Measurements from ENCODE around the gene STAG1. TPM values are rescaled to one million over a fixed set of nuclear protein-coding genes. Genes with fewer than 3 reads are reported as not detected.
"Not testable (repeated sequence)": the region's sequence is repeated elsewhere in the genome, so short reads cannot be mapped to it uniquely, and the experiment has no call there.

STAG1 gene
- total and polyA plus RNA-seq, 2 donors (not counting 1 experiment from before 2014, with no cell fraction given) = 23.2 to 38.6 TPM

- no peaks in the 10 kb centered on the region for H3K9me3 ChIP-seq (ENCODE audit: control insufficient read depth, insufficient read depth, low read depth, low read length)
- no peaks in the 10 kb centered on the region for H3K4me1 ChIP-seq (ENCODE audit: control insufficient read depth, extremely low read depth, insufficient read depth, low read length)
- TF ChIP-seq CTCF (conservative IDR thresholded peaks at IDR 0.05 in 1 of 2, IDR thresholded peaks at IDR 0.05 in 1 of 2; ENCODE audit: low read depth in 1 of 2, low read length in 2 of 2) (no peak), EZH2 (IDR thresholded peaks at IDR 0.05; ENCODE audit: low read length, missing control alignments) (no peak)
- DNase-seq (ENCODE audit: low read depth in 2 of 2) = no peak
- no peaks in the 10 kb centered on the region for H4K20me1 ChIP-seq (ENCODE audit: control insufficient read depth, extremely low read depth, insufficient read depth, low read length)
- no peaks in the 10 kb centered on the region for H3K36me3 ChIP-seq (ENCODE audit: control insufficient read depth, insufficient read depth, low read length)
- no peak overlapping the region for H3K27ac ChIP-seq (ENCODE audit: insufficient read depth, low read length)
- no peak overlapping the region for H3K4me2 ChIP-seq (ENCODE audit: extremely low read depth, insufficient read depth, low read length)
- H3K27me3 ChIP-seq (ENCODE audit: control insufficient read depth, insufficient read depth, low read length) = no peaks in the 10 kb centered on the region
- H2AFZ ChIP-seq (ENCODE audit: low read length) = no peak overlapping the region
- no peak overlapping the region for H3K4me3 ChIP-seq (replicated peaks in 1 of 4; ENCODE audit: control extremely low read depth in 1 of 4, insufficient read depth in 1 of 4, low read depth in 3 of 4, low read length in 4 of 4)
- peaks cover 45% of the 10 kb centered on the region for H3K79me2 ChIP-seq (ENCODE audit: control insufficient read depth, insufficient read depth, low read length)
- no peak overlapping the region for H3K9ac ChIP-seq (ENCODE audit: insufficient read depth, low read length)
Measured at GRCh38 chr3:136716629-136717028, 35.5 kb downstream of the STAG1 start.

- no peak overlapping the region for H3K9ac ChIP-seq (ENCODE audit: insufficient read depth, low read length)
- H4K20me1 ChIP-seq (ENCODE audit: control insufficient read depth, extremely low read depth, insufficient read depth, low read length) = no peaks in the 10 kb centered on the region
- H2AFZ ChIP-seq (ENCODE audit: low read length) = no peak overlapping the region
- no peak for DNase-seq (ENCODE audit: low read depth in 2 of 2)
- H3K4me1 ChIP-seq (ENCODE audit: control insufficient read depth, extremely low read depth, insufficient read depth, low read length) = no peaks in the 10 kb centered on the region
- H3K36me3 ChIP-seq (ENCODE audit: control insufficient read depth, insufficient read depth, low read length) = no peaks in the 10 kb centered on the region
- H3K4me3 ChIP-seq (replicated peaks in 1 of 4; ENCODE audit: control extremely low read depth in 1 of 4, insufficient read depth in 1 of 4, low read depth in 3 of 4, low read length in 4 of 4) = no peak overlapping the region
- no peak for TF ChIP-seq EZH2 (IDR thresholded peaks at IDR 0.05; ENCODE audit: low read length, missing control alignments)
- TF ChIP-seq CTCF (conservative IDR thresholded peaks at IDR 0.05 in 1 of 2, IDR thresholded peaks at IDR 0.05 in 1 of 2; ENCODE audit: low read depth in 1 of 2, low read length in 2 of 2) = no peak
- peaks cover 56% of the 10 kb centered on the region for H3K79me2 ChIP-seq (ENCODE audit: control insufficient read depth, insufficient read depth, low read length)
- H3K4me2 ChIP-seq (ENCODE audit: extremely low read depth, insufficient read depth, low read length) = no peak overlapping the region
- H3K27ac ChIP-seq (ENCODE audit: insufficient read depth, low read length) = no peak overlapping the region
- no peaks in the 10 kb centered on the region for H3K27me3 ChIP-seq (ENCODE audit: control insufficient read depth, insufficient read depth, low read length)
- no peaks in the 10 kb centered on the region for H3K9me3 ChIP-seq (ENCODE audit: control insufficient read depth, insufficient read depth, low read depth, low read length)
Measured at GRCh38 chr3:136714020-136714419, 38.2 kb downstream of the STAG1 start.

GRCh38 chr3:136712941-136713340, 39.2 kb downstream of the STAG1 start:
- Histone ChIP-seq H3K4me2 (ENCODE audit: extremely low read depth, insufficient read depth, low read length) (no peak overlapping the region), H3K36me3 (ENCODE audit: control insufficient read depth, insufficient read depth, low read length) (no peaks in the 10 kb centered on the region), H3K9ac (ENCODE audit: insufficient read depth, low read length) (no peak overlapping the region), H3K4me1 (ENCODE audit: control insufficient read depth, extremely low read depth, insufficient read depth, low read length) (no peaks in the 10 kb centered on the region), H3K27me3 (ENCODE audit: control insufficient read depth, insufficient read depth, low read length) (no peaks in the 10 kb centered on the region), H3K79me2 (ENCODE audit: control insufficient read depth, insufficient read depth, low read length) (peaks cover 57% of the 10 kb centered on the region), H3K9me3 (ENCODE audit: control insufficient read depth, insufficient read depth, low read depth, low read length) (no peaks in the 10 kb centered on the region), H2AFZ (ENCODE audit: low read length) (no peak overlapping the region), H4K20me1 (ENCODE audit: control insufficient read depth, extremely low read depth, insufficient read depth, low read length) (no peaks in the 10 kb centered on the region), H3K27ac (ENCODE audit: insufficient read depth, low read length) (no peak overlapping the region), H3K4me3 (replicated peaks in 1 of 4; ENCODE audit: control extremely low read depth in 1 of 4, insufficient read depth in 1 of 4, low read depth in 3 of 4, low read length in 4 of 4) (no peak overlapping the region)
- no peak for DNase-seq (ENCODE audit: low read depth in 2 of 2)
- TF ChIP-seq CTCF (conservative IDR thresholded peaks at IDR 0.05 in 1 of 2, IDR thresholded peaks at IDR 0.05 in 1 of 2; ENCODE audit: low read depth in 1 of 2, low read length in 2 of 2) = no peak

- H3K9me3 ChIP-seq (ENCODE audit: control insufficient read depth, insufficient read depth, low read depth, low read length); H3K36me3 ChIP-seq (ENCODE audit: control insufficient read depth, insufficient read depth, low read length); H3K4me1 ChIP-seq (ENCODE audit: control insufficient read depth, extremely low read depth, insufficient read depth, low read length); H3K4me2 ChIP-seq (ENCODE audit: extremely low read depth, insufficient read depth, low read length); H3K27ac ChIP-seq (ENCODE audit: insufficient read depth, low read length); H3K27me3 ChIP-seq (ENCODE audit: control insufficient read depth, insufficient read depth, low read length); H3K9ac ChIP-seq (ENCODE audit: insufficient read depth, low read length); H2AFZ ChIP-seq (ENCODE audit: low read length); H3K4me3 ChIP-seq (replicated peaks in 1 of 4; ENCODE audit: control extremely low read depth in 1 of 4, insufficient read depth in 1 of 4, low read depth in 3 of 4, low read length in 4 of 4); H4K20me1 ChIP-seq (ENCODE audit: control insufficient read depth, extremely low read depth, insufficient read depth, low read length); DNase-seq (ENCODE audit: low read depth in 2 of 2): not testable (repeated sequence)
- H3K79me2 ChIP-seq (ENCODE audit: control insufficient read depth, insufficient read depth, low read length) = peaks cover 56% of the 10 kb centered on the region
Measured at GRCh38 chr3:136711888-136712287, 40.3 kb downstream of the STAG1 start.

All from fibroblast of lung (primary cell).